ENCODE data around the gene ATP5F1B.
A peak's percentile ranks its signal among the peaks of the same experiment; 100 is the strongest.

- no peak for TF ChIP-seq EZH2 (IDR thresholded peaks at IDR 0.05; ENCODE audit: borderline replicate concordance, low read depth, low read length, severe bottlenecking)
- peak; percentile 59 for TF ChIP-seq CTCF (IDR thresholded peaks at IDR 0.05; ENCODE audit: borderline replicate concordance, extremely low read depth, low read length, poor library complexity, severe bottlenecking)
Measured at GRCh38 chr12:56601503-56601902, 44.3 kb downstream of the ATP5F1B start.
